Measurements from ENCODE around the gene UBXN6. TPM values are rescaled to one million over a fixed set of nuclear protein-coding genes. Genes with fewer than 3 reads are reported as not detected.

Gene UBXN6
- total and polyA plus RNA-seq, 7 donors: 110 to 274 (median 134) TPM

DNA sequence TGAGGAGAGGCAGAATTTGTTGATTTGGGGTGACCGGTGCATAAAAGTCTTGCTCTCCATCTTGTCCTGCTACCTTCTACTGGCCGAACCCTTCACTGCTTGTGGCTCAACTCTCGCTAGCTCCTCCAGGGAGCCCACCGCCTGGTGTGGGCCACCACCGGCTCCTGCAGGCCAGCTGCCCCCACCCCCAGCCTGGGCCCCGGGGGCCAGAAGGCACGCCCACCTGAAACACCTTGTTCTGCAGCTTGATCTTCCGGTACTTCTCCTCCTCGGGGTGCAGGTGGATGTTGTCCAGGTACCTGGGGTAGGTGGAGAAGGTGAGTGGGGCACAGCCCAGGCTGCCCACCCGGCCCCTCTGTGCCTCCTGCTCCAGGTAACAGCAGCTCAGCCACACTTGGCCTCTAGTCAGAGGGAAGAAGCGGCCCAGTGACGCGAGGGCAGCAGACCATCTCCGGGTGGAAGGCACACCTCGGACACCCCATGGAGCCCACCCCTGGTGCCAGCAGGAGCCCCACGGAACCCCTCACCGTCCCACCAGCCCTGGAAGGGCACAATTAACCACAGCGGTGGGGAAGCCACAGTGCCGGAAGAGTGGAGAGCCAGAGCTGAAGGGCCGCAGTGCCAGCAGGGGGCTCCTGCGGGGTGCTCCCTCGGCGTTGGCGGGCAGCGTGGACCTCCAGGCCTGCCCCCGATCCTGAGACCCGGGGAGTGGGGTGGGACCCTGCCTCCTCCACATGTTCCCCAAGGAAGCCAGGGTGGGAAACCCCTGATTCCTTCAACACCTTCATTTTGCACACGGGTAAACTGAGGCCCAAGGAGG lies 10.1 kb downstream of the UBXN6 start:
- 90 to 92% (median 91%) methylated on average over 27 to 28 of the region's 28 CpGs for WGBS, 3 donors
- no peak overlapping the region for H3K4me3 ChIP-seq
- H3K27me3 ChIP-seq (ENCODE audit: insufficient read depth in 3 of 3, low read length in 2 of 3): no peaks in the 10 kb centered on the region
- ATAC-seq (no peak), DNase-seq (no peak)
- peaks cover 15% of the 10 kb centered on the region for H3K4me1 ChIP-seq
- H3K36me3 ChIP-seq (ENCODE audit: insufficient read depth in 1 of 2, low read depth in 1 of 2): peaks cover 2 to 87% of the 10 kb centered on the region in 2 donors
- peak overlapping the region; percentile 85 for H3K27ac ChIP-seq
- intact Hi-C loops (cut with DNase I): no loop called here
- TF ChIP-seq, protein P1, sequence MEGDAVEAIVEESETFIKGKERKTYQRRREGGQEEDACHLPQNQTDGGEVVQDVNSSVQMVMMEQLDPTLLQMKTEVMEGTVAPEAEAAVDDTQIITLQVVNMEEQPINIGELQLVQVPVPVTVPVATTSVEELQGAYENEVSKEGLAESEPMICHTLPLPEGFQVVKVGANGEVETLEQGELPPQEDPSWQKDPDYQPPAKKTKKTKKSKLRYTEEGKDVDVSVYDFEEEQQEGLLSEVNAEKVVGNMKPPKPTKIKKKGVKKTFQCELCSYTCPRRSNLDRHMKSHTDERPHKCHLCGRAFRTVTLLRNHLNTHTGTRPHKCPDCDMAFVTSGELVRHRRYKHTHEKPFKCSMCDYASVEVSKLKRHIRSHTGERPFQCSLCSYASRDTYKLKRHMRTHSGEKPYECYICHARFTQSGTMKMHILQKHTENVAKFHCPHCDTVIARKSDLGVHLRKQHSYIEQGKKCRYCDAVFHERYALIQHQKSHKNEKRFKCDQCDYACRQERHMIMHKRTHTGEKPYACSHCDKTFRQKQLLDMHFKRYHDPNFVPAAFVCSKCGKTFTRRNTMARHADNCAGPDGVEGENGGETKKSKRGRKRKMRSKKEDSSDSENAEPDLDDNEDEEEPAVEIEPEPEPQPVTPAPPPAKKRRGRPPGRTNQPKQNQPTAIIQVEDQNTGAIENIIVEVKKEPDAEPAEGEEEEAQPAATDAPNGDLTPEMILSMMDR (IDR thresholded peaks at IDR 0.05): no peak
- H3K9me3 ChIP-seq: no peaks in the 10 kb centered on the region

DNA sequence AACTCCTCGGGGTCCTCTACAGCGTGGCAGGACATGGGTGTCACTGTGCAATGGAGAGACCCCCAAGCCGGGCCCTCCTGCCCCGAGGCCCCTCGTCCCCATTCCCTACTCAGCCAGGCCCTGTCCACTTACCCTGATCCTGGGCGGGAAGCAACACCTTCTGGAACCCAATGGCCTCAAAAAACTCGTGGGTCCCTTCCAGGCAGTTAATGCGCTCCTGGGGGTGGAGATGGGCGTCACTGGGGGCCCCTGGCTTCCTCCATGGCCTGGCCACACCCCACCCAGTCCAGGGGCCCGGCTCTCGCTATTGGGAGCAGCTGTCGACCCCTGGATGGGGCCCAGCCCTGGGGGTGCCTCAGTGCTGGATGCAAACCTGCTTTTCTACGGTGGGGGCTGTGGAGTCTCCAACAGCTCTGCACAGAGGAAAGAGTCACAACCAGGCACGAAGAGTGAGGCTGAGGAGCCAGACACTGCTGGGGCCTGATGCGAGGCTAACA lies 10.8 kb downstream of the UBXN6 start:
- Histone ChIP-seq H3K27me3 (ENCODE audit: insufficient read depth in 3 of 3, low read length in 2 of 3) (no peaks in the 10 kb centered on the region), H3K4me1 (peaks cover 15% of the 10 kb centered on the region), H3K4me3 (no peak overlapping the region), H3K9me3 (no peaks in the 10 kb centered on the region), H3K36me3 (ENCODE audit: insufficient read depth in 1 of 2, low read depth in 1 of 2) (peaks cover 2 to 80% of the 10 kb centered on the region in 2 donors), H3K27ac (no peak overlapping the region)
- ATAC-seq (no peak), DNase-seq (no peak)
- intact Hi-C loops (cut with DNase I): no loop called here
- TF ChIP-seq, protein P1 (IDR thresholded peaks at IDR 0.05): no peak
- WGBS, 3 donors: 64 to 73% (median 69%) methylated on average over 15 of the region's 15 CpGs

- intact Hi-C loops (cut with DNase I): no loop called here
- Histone ChIP-seq H3K27ac (no peak overlapping the region), H3K36me3 (ENCODE audit: insufficient read depth in 1 of 2, low read depth in 1 of 2) (peaks cover 2 to 73% of the 10 kb centered on the region in 2 donors), H3K27me3 (ENCODE audit: insufficient read depth in 3 of 3, low read length in 2 of 3) (no peaks in the 10 kb centered on the region), H3K9me3 (no peaks in the 10 kb centered on the region), H3K4me1 (peaks cover 15% of the 10 kb centered on the region), H3K4me3 (no peak overlapping the region)
- 89 to 91% (median 91%) methylated on average over 58 of the region's 58 CpGs for WGBS, 3 donors
- ATAC-seq (no peak), DNase-seq (peak in 1 of 2 donors; percentile 21)
- TF ChIP-seq, protein P1 (IDR thresholded peaks at IDR 0.05): no peak
Observed at GRCh38 chr19:4445963-4446703, 11.5 kb downstream of the UBXN6 start.

- H3K27ac ChIP-seq: peak overlapping the region; percentile 36
- TF ChIP-seq, protein P1 (IDR thresholded peaks at IDR 0.05): no peak
- H3K27me3 ChIP-seq (ENCODE audit: insufficient read depth in 3 of 3, low read length in 2 of 3): no peaks in the 10 kb centered on the region
- intact Hi-C loops (cut with DNase I): no loop called here
- WGBS, 3 donors: 56 to 68% (median 60%) methylated on average over 36 of the region's 36 CpGs
- DNase-seq: peak in 1 of 2 donors; percentile 30
- H3K4me1 ChIP-seq: peaks cover 15% of the 10 kb centered on the region
- H3K4me3 ChIP-seq: no peak overlapping the region
- no peaks in the 10 kb centered on the region for H3K9me3 ChIP-seq
- ATAC-seq: no peak
- H3K36me3 ChIP-seq (ENCODE audit: insufficient read depth in 1 of 2, low read depth in 1 of 2): peaks cover 2 to 64% of the 10 kb centered on the region in 2 donors
Observed at GRCh38 chr19:4444765-4445741, 12.5 kb downstream of the UBXN6 start.

Data from psoas muscle (tissue), 8 donors.